Left lobe of liver (tissue), 1 donor: Measurements from ENCODE around the gene CPHXL2. TPM values are rescaled to one million over a fixed set of nuclear protein-coding genes. Genes with fewer than 3 reads are reported as not detected.

Experiments used
- total RNA-seq: library from RNA; stranded (reverse); gene quantifications from one replicate; pipeline ENCODE4 v1.2.1, GENCODE V29; 2021
- donor health status: DM: no; HTN: yes; CAD: no.

The CPHXL2 gene
- total RNA-seq, 1 donor from 2014 or later: not detected

Other genes starting within 250 kb of the CPHXL2 start
- gene CFDP1, start 243.5 kb downstream of the CPHXL2 start, total RNA-seq: 27.7 TPM
- 10.5 TPM for gene TMEM170A, start 212.3 kb downstream of the CPHXL2 start, total RNA-seq
- 0.15 TPM for gene CHST6, start 181.6 kb downstream of the CPHXL2 start, total RNA-seq
- gene CHST5, start 140.9 kb downstream of the CPHXL2 start, total RNA-seq: not detected
- gene TMEM231, start 120.8 kb downstream of the CPHXL2 start, total RNA-seq: 1.5 TPM
- gene GABARAPL2, start 110.6 kb downstream of the CPHXL2 start, total RNA-seq: 40.2 TPM
- 18.7 TPM for gene ADAT1, start 53.7 kb downstream of the CPHXL2 start, total RNA-seq
- gene KARS1, start 29.3 kb downstream of the CPHXL2 start, total RNA-seq: 41.2 TPM
- gene TERF2IP, start 29.2 kb downstream of the CPHXL2 start, total RNA-seq: 18.5 TPM
- gene DUXB, start 24.5 kb upstream of the CPHXL2 start, total RNA-seq: not detected
- not detected for gene CPHXL, start 49.5 kb upstream of the CPHXL2 start, total RNA-seq